GM12892 (cell line): Measurements from ENCODE around the gene AIFM1.

Experiments used
- POLR2A ChIP-seq: IDR thresholded peaks from 2 replicates; pipeline ENCODE4 v1.6.1; 2011; ENCODE audit warnings: low read depth, low read length, control low read depth
- POLR2AphosphoS5 ChIP-seq: IDR thresholded peaks from 2 replicates; pipeline ENCODE4 v1.6.1; 2011; ENCODE audit warnings: low read depth, low read length, control low read depth
- TAF1 ChIP-seq: IDR thresholded peaks from 2 replicates; pipeline ENCODE4 v1.6.1; 2011; ENCODE audit warnings: low read depth, mild to moderate bottlenecking, control low read depth, low read length, borderline replicate concordance

GRCh38 chrX:130190801-130191200, 25.2 kb upstream of the AIFM1 start:
- TF ChIP-seq POLR2A (no peak), POLR2AphosphoS5 (no peak), TAF1 (no peak)
